ENCODE results near the gene BLM. TPM values are rescaled to one million over a fixed set of nuclear protein-coding genes. Genes with fewer than 3 reads are reported as not detected.

The BLM gene
- total and polyA plus RNA-seq, 12 donors = 3.5 to 35.0 (median 7.9) TPM

- no peaks in the 10 kb centered on the region for H3K9me3 ChIP-seq
- WGBS, 2 donors = 56 to 63% methylated on average over 10 of the region's 10 CpGs
- no peaks in the 10 kb centered on the region for H3K27me3 ChIP-seq
- DNase-seq (no peak), ATAC-seq (peak in 4 of 8 donors; percentile 14 to 38 (median 33))
- peaks cover 3 to 40% (median 14%) of the 10 kb centered on the region in 9 donors for H3K4me1 ChIP-seq
- no peak for TF ChIP-seq CTCF (IDR thresholded peaks at IDR 0.05)
- intact Hi-C loops (cut with DNase I) = loop anchor here in 1 of 10 donors (10.0 kb wide), 1 partner anchor 95 kb away; no protein-coding TSS in a partner anchor
- H3K27ac ChIP-seq = peak overlapping the region in 3 of 10 donors; percentile 35 to 68 (median 49)
- H3K4me3 ChIP-seq = no peak overlapping the region
- no peaks in the 10 kb centered on the region for H3K36me3 ChIP-seq
Measured at GRCh38 chr15:90859234-90860131, 142.3 kb downstream of the BLM start.

GRCh38 chr15:90860450-90860849 is 143.3 kb downstream of the BLM start:
- Histone ChIP-seq H3K4me1 (peaks cover 3 to 40% (median 14%) of the 10 kb centered on the region in 9 donors), H3K27me3 (no peaks in the 10 kb centered on the region), H3K4me3 (no peak overlapping the region), H3K27ac (peak overlapping the region in 1 of 10 donors; percentile 68), H3K9me3 (no peaks in the 10 kb centered on the region), H3K36me3 (no peaks in the 10 kb centered on the region)
- TF ChIP-seq CTCF (IDR thresholded peaks at IDR 0.05) = no peak
- ATAC-seq (peak in 1 of 8 donors; percentile 69), DNase-seq (no peak)
- 83 to 88% methylated on average over 7 of the region's 7 CpGs for WGBS, 2 donors
- intact Hi-C loops (cut with DNase I) = loop anchor here in 1 of 10 donors (10.0 kb wide), 1 partner anchor 96 kb away; no protein-coding TSS in a partner anchor

GRCh38 chr15:90860942-90861675 is 144.0 kb downstream of the BLM start:
- WGBS, 2 donors = 93 to 97% methylated on average over 14 of the region's 14 CpGs
- H3K27me3 ChIP-seq = no peaks in the 10 kb centered on the region
- H3K36me3 ChIP-seq = no peaks in the 10 kb centered on the region
- peaks cover 3 to 41% (median 14%) of the 10 kb centered on the region in 9 donors for H3K4me1 ChIP-seq
- no peak for TF ChIP-seq CTCF (IDR thresholded peaks at IDR 0.05)
- no peak overlapping the region for H3K27ac ChIP-seq
- H3K4me3 ChIP-seq = no peak overlapping the region
- intact Hi-C loops (cut with DNase I) = loop anchor here in 1 of 10 donors (10.0 kb wide), 1 partner anchor 96 kb away; no protein-coding TSS in a partner anchor
- no peaks in the 10 kb centered on the region for H3K9me3 ChIP-seq
- ATAC-seq (no peak), DNase-seq (no peak)

- TF ChIP-seq CTCF (IDR thresholded peaks at IDR 0.05) = no peak
- no peaks in the 10 kb centered on the region for H3K9me3 ChIP-seq
- H3K27me3 ChIP-seq = no peaks in the 10 kb centered on the region
- H3K36me3 ChIP-seq = no peaks in the 10 kb centered on the region
- H3K4me3 ChIP-seq = no peak overlapping the region
- 93 to 95% methylated on average over 6 of the region's 6 CpGs for WGBS, 2 donors
- H3K4me1 ChIP-seq = peaks cover 3 to 47% (median 14%) of the 10 kb centered on the region in 9 donors
- intact Hi-C loops (cut with DNase I) = loop anchor here in 1 of 10 donors (10.0 kb wide), 1 partner anchor 98 kb away; no protein-coding TSS in a partner anchor
- DNase-seq (no peak), ATAC-seq (no peak)
- peak overlapping the region in 1 of 10 donors; percentile 59 for H3K27ac ChIP-seq
Measured at GRCh38 chr15:90862487-90862886, 145.3 kb downstream of the BLM start.

All from heart right ventricle (tissue), 16 donors.